ENCODE measurements around the gene UPK1B.
"Not testable (repeated sequence)": the region's sequence is repeated elsewhere in the genome, so short reads cannot be mapped to it uniquely, and the experiment has no call there.

UPK1B gene

DNA sequence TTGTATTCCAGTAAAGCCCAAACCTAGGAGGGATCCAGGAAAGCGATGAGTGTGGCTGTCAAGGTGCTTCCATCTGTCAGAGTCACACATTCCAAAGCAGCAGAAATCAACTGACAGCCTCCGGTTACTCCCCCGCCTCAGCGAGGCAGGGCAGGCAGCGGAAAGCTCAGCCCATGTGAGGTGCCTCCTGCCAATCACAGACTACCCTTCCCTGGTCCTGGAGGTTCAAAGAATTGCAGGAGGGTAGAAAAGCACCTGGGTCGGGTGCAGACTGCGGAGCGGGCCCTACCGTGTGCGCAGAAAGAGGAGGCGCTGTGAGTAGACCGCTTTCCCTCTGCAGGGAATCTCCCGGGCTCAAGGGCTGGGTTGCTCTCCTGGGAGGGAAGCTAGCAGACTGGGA lies at the start of gene UPK1B:
Gene UPK1B, plus strand, starts transcription at position 274 of the 400 bp plus-strand sequence. CDS start 13,144 bp downstream, outside the sequence.
- H3K4me3 ChIP-seq (ENCODE audit: low read length) = no peak within 1 kb of the TSS
- peaks cover 11% of the 10 kb centered on the region for H3K27me3 ChIP-seq (ENCODE audit: low read depth, low read length)
- H3K9me3 ChIP-seq (ENCODE audit: insufficient read depth, low read length) = no peaks in the 10 kb centered on the region
- H3K36me3 ChIP-seq (replicated peaks; ENCODE audit: low read depth, low read length) = no peaks in the 10 kb centered on the region
- no peaks in the 10 kb centered on the region for H3K79me2 ChIP-seq (ENCODE audit: low read length)
- peaks cover 7% of the 10 kb centered on the region; the same call in 1 of the 2 replicates for H3K4me1 ChIP-seq (ENCODE audit: low read length)
- H3K9ac ChIP-seq (ENCODE audit: low read length) = no peak within 1 kb of the TSS
- TF ChIP-seq, protein P1, sequence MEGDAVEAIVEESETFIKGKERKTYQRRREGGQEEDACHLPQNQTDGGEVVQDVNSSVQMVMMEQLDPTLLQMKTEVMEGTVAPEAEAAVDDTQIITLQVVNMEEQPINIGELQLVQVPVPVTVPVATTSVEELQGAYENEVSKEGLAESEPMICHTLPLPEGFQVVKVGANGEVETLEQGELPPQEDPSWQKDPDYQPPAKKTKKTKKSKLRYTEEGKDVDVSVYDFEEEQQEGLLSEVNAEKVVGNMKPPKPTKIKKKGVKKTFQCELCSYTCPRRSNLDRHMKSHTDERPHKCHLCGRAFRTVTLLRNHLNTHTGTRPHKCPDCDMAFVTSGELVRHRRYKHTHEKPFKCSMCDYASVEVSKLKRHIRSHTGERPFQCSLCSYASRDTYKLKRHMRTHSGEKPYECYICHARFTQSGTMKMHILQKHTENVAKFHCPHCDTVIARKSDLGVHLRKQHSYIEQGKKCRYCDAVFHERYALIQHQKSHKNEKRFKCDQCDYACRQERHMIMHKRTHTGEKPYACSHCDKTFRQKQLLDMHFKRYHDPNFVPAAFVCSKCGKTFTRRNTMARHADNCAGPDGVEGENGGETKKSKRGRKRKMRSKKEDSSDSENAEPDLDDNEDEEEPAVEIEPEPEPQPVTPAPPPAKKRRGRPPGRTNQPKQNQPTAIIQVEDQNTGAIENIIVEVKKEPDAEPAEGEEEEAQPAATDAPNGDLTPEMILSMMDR (IDR thresholded peaks at IDR 0.05; ENCODE audit: low read depth, low read length) = no peak
- no peak for TF ChIP-seq EZH2phosphoT487 (IDR thresholded peaks at IDR 0.05; ENCODE audit: low read depth)
- H4K20me1 ChIP-seq (ENCODE audit: insufficient read depth, low read length) = no peaks in the 10 kb centered on the region
- H2AFZ ChIP-seq (ENCODE audit: low read depth, low read length) = no peak within 1 kb of the TSS
- H3K4me2 ChIP-seq (ENCODE audit: low read length) = no peak within 1 kb of the TSS
- no peak within 1 kb of the TSS for H3K27ac ChIP-seq (ENCODE audit: low read length)

- no peak for TF ChIP-seq EZH2phosphoT487 (IDR thresholded peaks at IDR 0.05; ENCODE audit: low read depth)
- TF ChIP-seq, protein P1 (IDR thresholded peaks at IDR 0.05; ENCODE audit: low read depth, low read length) = no peak
- H2AFZ ChIP-seq (ENCODE audit: low read depth, low read length) = no peak overlapping the region
- H3K36me3 ChIP-seq (replicated peaks; ENCODE audit: low read depth, low read length) = no peaks in the 10 kb centered on the region
- H3K27me3 ChIP-seq (ENCODE audit: low read depth, low read length) = no peaks in the 10 kb centered on the region
- no peak overlapping the region for H3K4me2 ChIP-seq (ENCODE audit: low read length)
- no peaks in the 10 kb centered on the region for H3K79me2 ChIP-seq (ENCODE audit: low read length)
- H3K4me1 ChIP-seq (ENCODE audit: low read length) = no peaks in the 10 kb centered on the region
- H3K27ac ChIP-seq (ENCODE audit: low read length) = no peak overlapping the region
- no peaks in the 10 kb centered on the region for H3K9me3 ChIP-seq (ENCODE audit: insufficient read depth, low read length)
- no peak overlapping the region for H3K4me3 ChIP-seq (ENCODE audit: low read length)
- no peak overlapping the region for H3K9ac ChIP-seq (ENCODE audit: low read length)
- no peaks in the 10 kb centered on the region for H4K20me1 ChIP-seq (ENCODE audit: insufficient read depth, low read length)
Observed at GRCh38 chr3:119125342-119125741, 48.1 kb upstream of the UPK1B start.

GRCh38 chr3:119125742-119126504 lies 47.5 kb upstream of the UPK1B start:
- H3K9ac ChIP-seq (ENCODE audit: low read length) = no peak overlapping the region
- H3K4me3 ChIP-seq (ENCODE audit: low read length) = no peak overlapping the region

DNA sequence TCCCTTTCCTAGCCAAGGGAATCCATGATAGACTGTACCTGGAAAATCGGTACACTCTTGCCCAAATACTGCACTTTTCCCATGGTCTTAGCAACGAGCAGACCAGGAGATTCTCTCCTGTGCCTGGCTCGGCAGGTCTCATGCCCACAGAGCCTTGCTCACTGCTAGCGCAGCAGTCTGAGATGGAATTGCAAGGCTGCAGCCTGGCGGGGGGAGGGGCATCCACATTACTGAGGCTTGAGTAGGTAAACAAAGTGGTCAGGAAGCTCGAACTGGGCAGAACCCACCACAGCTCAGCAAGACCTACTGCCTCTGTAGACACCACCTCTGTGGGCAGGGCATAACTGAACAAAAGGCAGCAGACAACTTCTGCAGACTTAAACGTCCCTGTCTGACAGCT lies 43.1 kb upstream of the UPK1B start:
- H2AFZ ChIP-seq (ENCODE audit: low read depth, low read length) = not testable (repeated sequence)

More at GRCh38 chr3:119125742-119126504, 47.5 kb upstream of the UPK1B start:
- no peak overlapping the region for H3K4me2 ChIP-seq (ENCODE audit: low read length)
- no peaks in the 10 kb centered on the region for H3K27me3 ChIP-seq (ENCODE audit: low read depth, low read length)
- H4K20me1 ChIP-seq (ENCODE audit: insufficient read depth, low read length) = no peaks in the 10 kb centered on the region
- no peaks in the 10 kb centered on the region for H3K79me2 ChIP-seq (ENCODE audit: low read length)
- no peaks in the 10 kb centered on the region for H3K36me3 ChIP-seq (replicated peaks; ENCODE audit: low read depth, low read length)
- no peak overlapping the region for H2AFZ ChIP-seq (ENCODE audit: low read depth, low read length)
- H3K4me1 ChIP-seq (ENCODE audit: low read length) = no peaks in the 10 kb centered on the region
- TF ChIP-seq, protein P1 (IDR thresholded peaks at IDR 0.05; ENCODE audit: low read depth, low read length) = no peak
- TF ChIP-seq EZH2phosphoT487 (IDR thresholded peaks at IDR 0.05; ENCODE audit: low read depth) = no peak
- no peak overlapping the region for H3K27ac ChIP-seq (ENCODE audit: low read length)
- no peaks in the 10 kb centered on the region for H3K9me3 ChIP-seq (ENCODE audit: insufficient read depth, low read length)

GRCh38 chr3:119132291-119132690 lies 41.1 kb upstream of the UPK1B start:
- not testable (repeated sequence) for H3K9ac ChIP-seq (ENCODE audit: low read length); H3K36me3 ChIP-seq (replicated peaks; ENCODE audit: low read depth, low read length); H3K4me1 ChIP-seq (ENCODE audit: low read length); H2AFZ ChIP-seq (ENCODE audit: low read depth, low read length); H3K27me3 ChIP-seq (ENCODE audit: low read depth, low read length); H3K4me3 ChIP-seq (ENCODE audit: low read length); H4K20me1 ChIP-seq (ENCODE audit: insufficient read depth, low read length); H3K27ac ChIP-seq (ENCODE audit: low read length); H3K79me2 ChIP-seq (ENCODE audit: low read length); H3K4me2 ChIP-seq (ENCODE audit: low read length); H3K9me3 ChIP-seq (ENCODE audit: insufficient read depth, low read length)

More for the DNA sequence above, 43.1 kb upstream of the UPK1B start:
- H3K27ac ChIP-seq (ENCODE audit: low read length); H3K9ac ChIP-seq (ENCODE audit: low read length); H3K4me2 ChIP-seq (ENCODE audit: low read length); H4K20me1 ChIP-seq (ENCODE audit: insufficient read depth, low read length); H3K27me3 ChIP-seq (ENCODE audit: low read depth, low read length); H3K9me3 ChIP-seq (ENCODE audit: insufficient read depth, low read length); H3K36me3 ChIP-seq (replicated peaks; ENCODE audit: low read depth, low read length); H3K4me1 ChIP-seq (ENCODE audit: low read length); H3K4me3 ChIP-seq (ENCODE audit: low read length); H3K79me2 ChIP-seq (ENCODE audit: low read length): not testable (repeated sequence)

DNA sequence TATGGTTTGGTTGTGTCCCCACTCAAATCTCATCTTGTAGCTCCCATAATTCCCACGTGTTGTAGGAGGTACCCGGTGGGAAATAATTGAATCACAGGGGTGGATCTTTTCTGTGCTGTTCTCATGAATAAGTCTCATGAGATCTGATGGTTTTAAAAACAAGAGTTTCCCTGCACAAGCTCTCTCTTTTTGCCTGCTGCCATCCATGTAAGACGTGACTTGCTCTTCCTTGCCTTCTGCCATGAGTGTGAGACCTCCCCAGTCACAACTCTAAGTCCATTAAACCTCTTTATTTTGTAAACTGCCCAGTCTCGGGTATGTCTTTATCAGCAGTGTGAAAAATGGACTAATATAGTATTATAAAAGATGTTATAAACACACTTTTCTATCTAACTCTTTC lies 34.0 kb upstream of the UPK1B start:
- H3K79me2 ChIP-seq (ENCODE audit: low read length); H3K27me3 ChIP-seq (ENCODE audit: low read depth, low read length); H3K27ac ChIP-seq (ENCODE audit: low read length): not testable (repeated sequence)

More for the DNA sequence above, 34.0 kb upstream of the UPK1B start:
- H2AFZ ChIP-seq (ENCODE audit: low read depth, low read length); H3K9ac ChIP-seq (ENCODE audit: low read length); H3K36me3 ChIP-seq (replicated peaks; ENCODE audit: low read depth, low read length); H4K20me1 ChIP-seq (ENCODE audit: insufficient read depth, low read length); H3K4me1 ChIP-seq (ENCODE audit: low read length); H3K9me3 ChIP-seq (ENCODE audit: insufficient read depth, low read length); H3K4me2 ChIP-seq (ENCODE audit: low read length); H3K4me3 ChIP-seq (ENCODE audit: low read length): not testable (repeated sequence)

Measured in OCI-LY3 (cell line).